HCT116 (cell line): ENCODE results near the gene CYP27A1. TPM values are rescaled to one million over a fixed set of nuclear protein-coding genes. Genes with fewer than 3 reads are reported as not detected.

Experiments used
- ATAC-seq: fragments of 200-7000 bp; cut with Tn5 transposase; 2 replicates; pipeline ENCODE4 v1.9.1; 2020; ENCODE audit warnings: mild to moderate bottlenecking, moderate library complexity
- BruUV-seq: library from RNA; stranded (reverse); fragments of 400-500 nt; replicated peaks from 2 replicates; lab custom pipeline; 2021; lab: Mats Ljungman, UMichigan
- CTCF ChIA-PET: fragments of 300-600 bp; sonication (Branson Sonifier 250); formaldehyde crosslinking; loops from one replicate; lab custom pipeline; 2021; ENCODE audit warnings: antibody characterized with exemption; lab: Charles Lee
- POLR2A ChIA-PET: fragments of 300-600, 350-600 bp; sonication (Branson Sonifier 250); formaldehyde crosslinking; loops from one replicate; lab custom pipeline; 2021; ENCODE audit warnings: antibody characterized with exemption; lab: Charles Lee
- RAD21 ChIA-PET, 2 experiments: fragments of 300-600 bp; sonication (Branson Sonifier 250); formaldehyde crosslinking; loops; one replicate each; lab custom pipeline; 2023; ENCODE audit warnings: low total read pairs in 2 of 2; ENCODE audit not compliant: uncharacterized antibody in 2 of 2, unreplicated experiment in 2 of 2, low non-redundant PET in 1 of 2; lab: Charles Lee
- DNase-seq: peaks from one replicate; pipeline ENCODE4 v3.0.0-alpha.2; 2010; ENCODE audit warnings: low read depth, low spot score
- H2AFZ ChIP-seq: fragments of 200-600 bp; shearing (Covaris generic), sonication (generic); 2 replicates; pipeline ENCODE4 v1.6.1; 2017; ENCODE audit warnings: low read depth, mixed run types, mixed read lengths, antibody characterized with exemption, low read length; ENCODE audit not compliant: poor library complexity, severe bottlenecking
- H3K27ac ChIP-seq: 2 replicates; pipeline ENCODE4 v1.5.1; 2012; ENCODE audit warnings: low read depth, low read length
- H3K27me3 ChIP-seq: fragments of 200-600 bp; sonication (generic); 2 replicates; pipeline ENCODE4 v1.6.1; 2016; ENCODE audit warnings: mixed run types, low read length, mixed read lengths; ENCODE audit not compliant: insufficient read depth
- H3K36me3 ChIP-seq, 2 experiments: fragments of 200-500 bp in 1 of 2; fragments of 200-600 bp in 1 of 2; sonication (Bioruptor generic) in 1 of 2; sonication (generic) in 1 of 2; 2 replicates each; pipeline versions ENCODE4 v1.5.1 to v1.6.1; 2014 to 2016; ENCODE audit warnings: low read length in 2 of 2, inconsistent platforms in 1 of 2, mixed read lengths in 1 of 2, mixed run types in 1 of 2; ENCODE audit not compliant: insufficient read depth in 2 of 2, control insufficient read depth in 1 of 2
- H3K4me1 ChIP-seq, 2 experiments: fragments of 200-600 bp in 1 of 2; sonication (generic) in 1 of 2; 2 replicates each; pipeline versions ENCODE4 v1.5.1 to v1.6.1; 2012 to 2017; ENCODE audit warnings: low read length in 2 of 2, inconsistent platforms in 1 of 2, mild to moderate bottlenecking in 1 of 2, mixed read lengths in 1 of 2, mixed run types in 1 of 2, moderate library complexity in 1 of 2; ENCODE audit not compliant: insufficient read depth in 2 of 2, control insufficient read depth in 1 of 2
- H3K4me2 ChIP-seq: fragments of 200-600 bp; sonication (generic); 2 replicates; pipeline ENCODE4 v1.6.1; 2017; ENCODE audit warnings: mixed run types, low read length, mixed read lengths
- H3K4me3 ChIP-seq, 2 experiments: fragments of 200-600 bp in 1 of 2; sonication (generic) in 1 of 2; replicated peaks in 1 of 2; 2 replicates each; pipeline ENCODE4 v1.5.1; 2011 to 2016; ENCODE audit warnings: low read length in 2 of 2, control low read depth in 1 of 2, low read depth in 1 of 2, mild to moderate bottlenecking in 1 of 2, mixed read lengths in 1 of 2, mixed run types in 1 of 2
- H3K79me2 ChIP-seq: fragments of 200-600 bp; sonication (generic); 2 replicates; pipeline ENCODE4 v1.6.1; 2017; ENCODE audit warnings: mild to moderate bottlenecking, mixed run types, low read length, moderate library complexity, mixed read lengths; ENCODE audit not compliant: insufficient read depth
- H3K9ac ChIP-seq: fragments of 200-600 bp; sonication (generic); 2 replicates; pipeline ENCODE4 v1.6.1; 2016; ENCODE audit warnings: low read length, mixed read lengths
- H3K9me2 ChIP-seq: fragments of 200-600 bp; sonication (generic), shearing (Covaris generic); 2 replicates; pipeline ENCODE4 v1.6.1; 2017; ENCODE audit warnings: mixed run types, mild to moderate bottlenecking, moderate library complexity; ENCODE audit not compliant: insufficient read depth
- H3K9me3 ChIP-seq, 2 experiments: fragments of 200-500 bp in 1 of 2; fragments of 200-600 bp in 1 of 2; sonication (Bioruptor generic) in 1 of 2; sonication (generic) in 1 of 2; 2 replicates each; pipeline ENCODE4 v1.6.1; 2014 to 2017; ENCODE audit warnings: low read length in 2 of 2, mixed read lengths in 2 of 2, inconsistent platforms in 1 of 2, low read depth in 1 of 2, mild to moderate bottlenecking in 1 of 2, mixed run types in 1 of 2, moderate library complexity in 1 of 2; ENCODE audit not compliant: control insufficient read depth in 1 of 2, insufficient read depth in 1 of 2
- H4K20me1 ChIP-seq: fragments of 200-600 bp; sonication (generic), shearing (Covaris generic); 2 replicates; pipeline ENCODE4 v1.6.1; 2017; ENCODE audit warnings: mixed run types, mild to moderate bottlenecking, moderate library complexity; ENCODE audit not compliant: insufficient read depth
- CEBPB ChIP-seq: IDR thresholded peaks from 2 replicates; pipeline ENCODE4 v1.6.1; 2012; ENCODE audit warnings: low read depth
- EGR1 ChIP-seq: IDR thresholded peaks from 2 replicates; pipeline ENCODE4 v1.6.1; 2012; ENCODE audit warnings: low read depth
- EZH2 ChIP-seq: fragments of 200-600 bp; sonication (generic); IDR thresholded peaks from 2 replicates; pipeline ENCODE4 v1.6.1; 2017; ENCODE audit warnings: antibody characterized with exemption, mixed run types
- EZH2phosphoT487 ChIP-seq: fragments of 200-600 bp; IDR thresholded peaks from 2 replicates; pipeline ENCODE4 v1.6.1; 2018; ENCODE audit warnings: antibody characterized with exemption, borderline replicate concordance
- FOSL1 ChIP-seq: IDR thresholded peaks from 2 replicates; pipeline ENCODE4 v1.6.1; 2012; ENCODE audit warnings: low read depth
- POLR2A ChIP-seq: IDR thresholded peaks from 2 replicates; pipeline ENCODE4 v1.7.0; 2011; ENCODE audit warnings: borderline replicate concordance; ENCODE audit not compliant: insufficient read depth, insufficient read length; ENCODE audit errors: extremely low read depth
- TCF7L2 ChIP-seq: IDR thresholded peaks from 2 replicates; pipeline ENCODE4 v1.7.0; 2011; ENCODE audit warnings: borderline replicate concordance, inconsistent platforms; ENCODE audit not compliant: insufficient read depth, insufficient read length; ENCODE audit errors: extremely low read depth
- YY1 ChIP-seq: IDR thresholded peaks from 2 replicates; pipeline ENCODE4 v1.6.1; 2011; ENCODE audit warnings: low read length, low read depth, moderate library complexity, mild to moderate bottlenecking; ENCODE audit not compliant: insufficient replicate concordance; ENCODE audit errors: extremely low read depth
- ZNF274 ChIP-seq: fragments of 200-500 bp; sonication (Bioruptor generic); IDR thresholded peaks from 2 replicates; pipeline ENCODE4 v1.6.1; 2014; ENCODE audit warnings: mild to moderate bottlenecking, low read depth, low read length, inconsistent platforms
- intact Hi-C: fragments of 100-400 bp; cut with micrococcal nuclease; formaldehyde crosslinking; loops from 2 replicates; pipeline ENCODE4 v1.10.0; 2022
- total RNA-seq: library from RNA; stranded (reverse); gene quantifications from one replicate; pipeline ENCODE4 v1.2.1, GENCODE V29; 2021; ENCODE audit not compliant: unreplicated experiment
- TF ChIP-seq, protein P1 (sequence below): IDR thresholded peaks from 2 replicates; pipeline ENCODE4 v1.6.1; 2012; ENCODE audit warnings: low read depth

Gene CYP27A1
- total RNA-seq, 1 experiment from 2014 or later: 1.6 TPM

DNA sequence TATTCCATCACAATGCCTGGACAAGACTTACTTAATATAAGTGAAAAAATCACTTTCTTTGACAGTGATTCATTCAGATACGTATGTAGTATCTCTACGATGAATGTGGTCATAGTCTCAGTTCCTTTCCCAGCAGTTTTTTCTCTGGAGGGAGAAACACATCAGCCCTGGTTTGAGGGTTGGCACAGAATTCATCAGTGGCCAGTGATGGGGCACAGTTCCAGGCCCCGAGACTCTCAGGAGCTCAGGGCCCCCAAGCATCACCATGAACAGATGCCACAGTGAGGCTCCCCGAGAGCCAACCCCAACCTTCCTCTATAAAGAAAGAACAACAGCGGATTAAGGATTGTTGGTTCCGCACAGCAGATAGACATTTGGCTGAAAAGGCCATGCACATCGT, 37.1 kb downstream of the CYP27A1 start:
- DNase-seq (no peak), ATAC-seq (no peak)
- Histone ChIP-seq H3K36me3 (no peaks in the 10 kb centered on the region), H3K4me2 (no peak overlapping the region), H3K27ac (no peak overlapping the region), H3K9me3 (no peaks in the 10 kb centered on the region), H3K4me3 (no peak overlapping the region), H4K20me1 (no peaks in the 10 kb centered on the region), H3K9ac (no peak overlapping the region), H2AFZ (no peak overlapping the region), H3K9me2 (no peaks in the 10 kb centered on the region), H3K79me2 (no peaks in the 10 kb centered on the region), H3K4me1 (no peaks in the 10 kb centered on the region), H3K27me3 (no peaks in the 10 kb centered on the region)
- ChIA-PET POLR2A (no interaction called here), CTCF (no interaction called here), RAD21 (interaction anchor here in 1 of 2 experiments (0.7 kb wide), 1 partner anchor 23 kb away, joined by 3 read pairs; no protein-coding TSS in a partner anchor)
- no TSS peak for BruUV-seq
- TF ChIP-seq TCF7L2: no peak
- TF ChIP-seq, protein P1, sequence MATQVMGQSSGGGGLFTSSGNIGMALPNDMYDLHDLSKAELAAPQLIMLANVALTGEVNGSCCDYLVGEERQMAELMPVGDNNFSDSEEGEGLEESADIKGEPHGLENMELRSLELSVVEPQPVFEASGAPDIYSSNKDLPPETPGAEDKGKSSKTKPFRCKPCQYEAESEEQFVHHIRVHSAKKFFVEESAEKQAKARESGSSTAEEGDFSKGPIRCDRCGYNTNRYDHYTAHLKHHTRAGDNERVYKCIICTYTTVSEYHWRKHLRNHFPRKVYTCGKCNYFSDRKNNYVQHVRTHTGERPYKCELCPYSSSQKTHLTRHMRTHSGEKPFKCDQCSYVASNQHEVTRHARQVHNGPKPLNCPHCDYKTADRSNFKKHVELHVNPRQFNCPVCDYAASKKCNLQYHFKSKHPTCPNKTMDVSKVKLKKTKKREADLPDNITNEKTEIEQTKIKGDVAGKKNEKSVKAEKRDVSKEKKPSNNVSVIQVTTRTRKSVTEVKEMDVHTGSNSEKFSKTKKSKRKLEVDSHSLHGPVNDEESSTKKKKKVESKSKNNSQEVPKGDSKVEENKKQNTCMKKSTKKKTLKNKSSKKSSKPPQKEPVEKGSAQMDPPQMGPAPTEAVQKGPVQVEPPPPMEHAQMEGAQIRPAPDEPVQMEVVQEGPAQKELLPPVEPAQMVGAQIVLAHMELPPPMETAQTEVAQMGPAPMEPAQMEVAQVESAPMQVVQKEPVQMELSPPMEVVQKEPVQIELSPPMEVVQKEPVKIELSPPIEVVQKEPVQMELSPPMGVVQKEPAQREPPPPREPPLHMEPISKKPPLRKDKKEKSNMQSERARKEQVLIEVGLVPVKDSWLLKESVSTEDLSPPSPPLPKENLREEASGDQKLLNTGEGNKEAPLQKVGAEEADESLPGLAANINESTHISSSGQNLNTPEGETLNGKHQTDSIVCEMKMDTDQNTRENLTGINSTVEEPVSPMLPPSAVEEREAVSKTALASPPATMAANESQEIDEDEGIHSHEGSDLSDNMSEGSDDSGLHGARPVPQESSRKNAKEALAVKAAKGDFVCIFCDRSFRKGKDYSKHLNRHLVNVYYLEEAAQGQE: no peak
- TF ChIP-seq POLR2A: no peak
- no peak for TF ChIP-seq EZH2phosphoT487
- TF ChIP-seq CEBPB: no peak
- TF ChIP-seq YY1: no peak
- no peak for TF ChIP-seq ZNF274
- TF ChIP-seq FOSL1: no peak
- TF ChIP-seq EGR1: no peak
- TF ChIP-seq EZH2: no peak
- intact Hi-C loops: no loop called here
